ENCODE results near the gene CENPP.

DNA sequence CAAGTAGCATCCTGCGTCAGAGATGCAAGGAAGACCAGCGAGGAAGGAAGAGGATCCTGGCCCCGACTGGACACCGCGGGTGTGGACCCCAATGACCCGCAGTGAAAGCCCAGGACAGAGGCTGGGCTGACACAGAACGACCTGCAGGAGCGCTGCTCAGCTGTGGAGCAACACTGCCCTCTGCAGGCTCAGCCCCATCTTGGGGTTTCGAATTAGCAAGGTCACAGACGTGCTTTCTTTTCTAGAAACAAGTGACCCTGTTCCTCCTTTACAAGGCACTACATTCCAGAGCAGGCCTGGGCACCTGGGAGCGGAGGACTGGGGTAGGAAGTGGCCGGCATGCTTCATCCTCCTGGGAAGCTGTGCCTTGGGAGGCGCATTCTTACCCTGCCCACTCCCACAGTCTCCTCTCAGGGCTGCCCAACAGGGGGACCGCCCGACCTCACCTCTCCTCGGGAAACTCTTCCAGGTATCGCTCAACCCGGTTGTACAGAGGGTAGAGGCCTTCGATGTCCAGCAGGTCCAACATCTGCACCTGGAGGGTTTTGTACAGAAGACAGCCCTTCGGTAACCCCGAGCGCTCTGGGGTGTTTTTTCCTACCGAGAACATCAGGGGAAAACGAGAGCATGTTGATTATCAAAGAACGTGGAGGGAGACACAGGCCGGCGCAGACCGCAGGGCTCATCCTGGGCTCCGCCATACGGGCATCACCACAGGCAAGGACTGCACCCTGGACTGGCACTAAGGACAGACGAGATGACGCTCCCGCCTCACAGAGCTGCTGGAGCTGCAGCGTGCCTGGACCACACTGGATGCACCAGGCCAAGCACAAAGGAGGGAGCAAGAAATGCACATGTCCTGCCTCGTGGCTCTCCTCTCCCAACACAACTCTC, 309.2 kb downstream of the CENPP start:
- no peak for TF ChIP-seq EZH2 (IDR thresholded peaks at IDR 0.05; ENCODE audit: insufficient read depth, low read length)
- TF ChIP-seq, protein P1, sequence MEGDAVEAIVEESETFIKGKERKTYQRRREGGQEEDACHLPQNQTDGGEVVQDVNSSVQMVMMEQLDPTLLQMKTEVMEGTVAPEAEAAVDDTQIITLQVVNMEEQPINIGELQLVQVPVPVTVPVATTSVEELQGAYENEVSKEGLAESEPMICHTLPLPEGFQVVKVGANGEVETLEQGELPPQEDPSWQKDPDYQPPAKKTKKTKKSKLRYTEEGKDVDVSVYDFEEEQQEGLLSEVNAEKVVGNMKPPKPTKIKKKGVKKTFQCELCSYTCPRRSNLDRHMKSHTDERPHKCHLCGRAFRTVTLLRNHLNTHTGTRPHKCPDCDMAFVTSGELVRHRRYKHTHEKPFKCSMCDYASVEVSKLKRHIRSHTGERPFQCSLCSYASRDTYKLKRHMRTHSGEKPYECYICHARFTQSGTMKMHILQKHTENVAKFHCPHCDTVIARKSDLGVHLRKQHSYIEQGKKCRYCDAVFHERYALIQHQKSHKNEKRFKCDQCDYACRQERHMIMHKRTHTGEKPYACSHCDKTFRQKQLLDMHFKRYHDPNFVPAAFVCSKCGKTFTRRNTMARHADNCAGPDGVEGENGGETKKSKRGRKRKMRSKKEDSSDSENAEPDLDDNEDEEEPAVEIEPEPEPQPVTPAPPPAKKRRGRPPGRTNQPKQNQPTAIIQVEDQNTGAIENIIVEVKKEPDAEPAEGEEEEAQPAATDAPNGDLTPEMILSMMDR (IDR thresholded peaks at IDR 0.05; ENCODE audit: insufficient read depth, low read depth, low read length) = peak; percentile 93

All from astrocyte (in vitro differentiated cells and primary cell).